Loucy (cell line): Measurements from ENCODE around the gene BMPR1B.

Experiments
- EZH2phosphoT487 ChIP-seq: fragments of 200-600 bp; IDR thresholded peaks from 2 replicates; pipeline ENCODE4 v1.6.1; 2018; ENCODE audit warnings: antibody characterized with exemption, mild to moderate bottlenecking, moderate library complexity, borderline replicate concordance
- TF ChIP-seq, protein P1 (sequence below): fragments of 200-600 bp; sonication (generic); conservative IDR thresholded peaks from 2 replicates; pipeline ENCODE4 v1.5.1; 2014; ENCODE audit warnings: mild to moderate bottlenecking, antibody characterized with exemption, low read length

DNA sequence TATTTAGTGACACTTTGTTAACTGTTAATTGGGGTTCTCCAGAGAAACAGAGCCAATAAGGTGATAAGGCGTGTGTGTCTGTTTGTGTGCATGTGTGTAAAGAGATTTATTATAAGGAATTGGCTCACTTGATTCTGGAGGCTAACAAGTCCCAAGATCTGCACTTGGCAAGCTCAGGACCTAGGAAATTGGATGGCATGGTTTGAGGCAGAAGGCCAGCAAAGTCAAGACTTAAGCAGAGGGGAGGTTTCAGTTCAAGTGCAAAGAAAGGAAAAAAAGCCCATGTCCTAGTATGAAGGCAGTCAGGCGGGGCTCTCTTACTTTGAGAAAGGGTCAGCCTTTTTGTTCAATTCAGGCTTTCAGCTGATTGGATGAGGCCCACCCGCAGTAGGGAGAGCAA, 314.1 kb downstream of the BMPR1B start:
- no peak for TF ChIP-seq EZH2phosphoT487
- TF ChIP-seq, protein P1, sequence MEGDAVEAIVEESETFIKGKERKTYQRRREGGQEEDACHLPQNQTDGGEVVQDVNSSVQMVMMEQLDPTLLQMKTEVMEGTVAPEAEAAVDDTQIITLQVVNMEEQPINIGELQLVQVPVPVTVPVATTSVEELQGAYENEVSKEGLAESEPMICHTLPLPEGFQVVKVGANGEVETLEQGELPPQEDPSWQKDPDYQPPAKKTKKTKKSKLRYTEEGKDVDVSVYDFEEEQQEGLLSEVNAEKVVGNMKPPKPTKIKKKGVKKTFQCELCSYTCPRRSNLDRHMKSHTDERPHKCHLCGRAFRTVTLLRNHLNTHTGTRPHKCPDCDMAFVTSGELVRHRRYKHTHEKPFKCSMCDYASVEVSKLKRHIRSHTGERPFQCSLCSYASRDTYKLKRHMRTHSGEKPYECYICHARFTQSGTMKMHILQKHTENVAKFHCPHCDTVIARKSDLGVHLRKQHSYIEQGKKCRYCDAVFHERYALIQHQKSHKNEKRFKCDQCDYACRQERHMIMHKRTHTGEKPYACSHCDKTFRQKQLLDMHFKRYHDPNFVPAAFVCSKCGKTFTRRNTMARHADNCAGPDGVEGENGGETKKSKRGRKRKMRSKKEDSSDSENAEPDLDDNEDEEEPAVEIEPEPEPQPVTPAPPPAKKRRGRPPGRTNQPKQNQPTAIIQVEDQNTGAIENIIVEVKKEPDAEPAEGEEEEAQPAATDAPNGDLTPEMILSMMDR = no peak
